ENCODE results near the gene EIF5A. TPM values are rescaled to one million over a fixed set of nuclear protein-coding genes. Genes with fewer than 3 reads are reported as not detected.

Gene EIF5A
- total RNA-seq, result 100 to 1,000 TPM; 179 to 206 TPM
- 100 to 1,000 TPM; 399 to 506 TPM for polyA plus RNA-seq

DNA sequence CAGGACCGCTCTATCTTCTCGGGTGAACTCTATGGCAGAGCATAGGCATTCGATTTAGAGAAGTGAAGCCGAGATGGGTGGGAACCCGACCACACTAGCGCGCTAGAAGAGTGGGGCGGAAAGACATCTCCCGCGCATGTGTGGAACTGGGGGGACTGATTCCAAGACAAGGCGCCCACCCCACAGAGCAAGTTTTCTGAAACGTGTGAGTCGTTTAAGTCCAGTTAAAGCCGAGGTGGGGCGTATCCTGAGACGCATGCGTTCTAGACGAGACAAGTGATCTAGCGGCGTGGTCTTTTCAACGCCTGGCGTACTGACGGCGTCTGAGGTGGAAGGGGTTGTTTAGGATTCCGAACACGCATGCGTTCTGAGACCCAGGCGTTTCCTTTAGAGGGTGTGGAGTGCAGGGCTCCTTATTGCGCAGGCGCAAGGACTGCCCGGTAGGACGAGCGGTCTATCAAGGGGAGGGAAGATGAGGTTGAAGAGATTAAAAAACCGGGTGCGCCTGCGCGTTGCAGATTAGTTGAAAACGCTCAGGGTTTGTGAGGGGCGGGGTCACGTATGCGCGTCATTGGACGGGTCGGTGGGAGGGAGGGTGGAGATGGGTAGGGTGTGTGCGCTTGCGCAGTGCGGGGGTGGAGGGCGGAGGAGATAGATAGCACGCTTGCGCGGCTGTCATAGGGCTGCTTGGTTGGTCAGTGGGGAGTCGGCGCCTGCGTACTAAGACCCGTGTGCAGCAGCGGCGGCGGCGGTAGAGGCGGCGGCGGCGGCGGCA lies at the start of gene EIF5A:
EIF5A (plus strand) TSS at position 718 of the 775 bp plus-strand sequence. CDS start 2,008 bp downstream, outside the sequence.
- TF ChIP-seq GABPA (IDR thresholded peaks at IDR 0.05 in 1 of 2, conservative IDR thresholded peaks at IDR 0.05 in 1 of 2), result peak in 1 of 2 donors; percentile 79
- no peak for TF ChIP-seq ATF3 (IDR thresholded peaks at IDR 0.05)
- TF ChIP-seq RXRA (IDR thresholded peaks at IDR 0.05), result peak; percentile 67 to 68
- peak; percentile 28 to 40 for TF ChIP-seq HNF4A (conservative IDR thresholded peaks at IDR 0.05)
- TF ChIP-seq HNF4G (IDR thresholded peaks at IDR 0.05), result no peak
- peak; percentile 75 for TF ChIP-seq SP1 (IDR thresholded peaks at IDR 0.05)
- peak in 1 of 2 donors; percentile 61 for TF ChIP-seq JUND (IDR thresholded peaks at IDR 0.05)
- peak; percentile 98 to 100 for TF ChIP-seq EGR1 (IDR thresholded peaks at IDR 0.05; ENCODE audit: low read depth in 2 of 2)
- no peak for TF ChIP-seq FOXA1 (IDR thresholded peaks at IDR 0.05)
- peak; percentile 97 for TF ChIP-seq YY1 (IDR thresholded peaks at IDR 0.05)
- peak; percentile 5 to 20 for TF ChIP-seq RAD21 (IDR thresholded peaks at IDR 0.05)
- TF ChIP-seq ZBTB33 (IDR thresholded peaks at IDR 0.05), result peak; percentile 83
- no peak for TF ChIP-seq FOXA2 (IDR thresholded peaks at IDR 0.05)
- TF ChIP-seq, protein P1, sequence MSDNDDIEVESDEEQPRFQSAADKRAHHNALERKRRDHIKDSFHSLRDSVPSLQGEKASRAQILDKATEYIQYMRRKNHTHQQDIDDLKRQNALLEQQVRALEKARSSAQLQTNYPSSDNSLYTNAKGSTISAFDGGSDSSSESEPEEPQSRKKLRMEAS (IDR thresholded peaks at IDR 0.05), result peak; percentile 93
- peak; percentile 80 for TF ChIP-seq TAF1 (conservative IDR thresholded peaks at IDR 0.05)
- no peak for TF ChIP-seq NR2F2 (IDR thresholded peaks at IDR 0.05)
- TF ChIP-seq, protein P2, sequence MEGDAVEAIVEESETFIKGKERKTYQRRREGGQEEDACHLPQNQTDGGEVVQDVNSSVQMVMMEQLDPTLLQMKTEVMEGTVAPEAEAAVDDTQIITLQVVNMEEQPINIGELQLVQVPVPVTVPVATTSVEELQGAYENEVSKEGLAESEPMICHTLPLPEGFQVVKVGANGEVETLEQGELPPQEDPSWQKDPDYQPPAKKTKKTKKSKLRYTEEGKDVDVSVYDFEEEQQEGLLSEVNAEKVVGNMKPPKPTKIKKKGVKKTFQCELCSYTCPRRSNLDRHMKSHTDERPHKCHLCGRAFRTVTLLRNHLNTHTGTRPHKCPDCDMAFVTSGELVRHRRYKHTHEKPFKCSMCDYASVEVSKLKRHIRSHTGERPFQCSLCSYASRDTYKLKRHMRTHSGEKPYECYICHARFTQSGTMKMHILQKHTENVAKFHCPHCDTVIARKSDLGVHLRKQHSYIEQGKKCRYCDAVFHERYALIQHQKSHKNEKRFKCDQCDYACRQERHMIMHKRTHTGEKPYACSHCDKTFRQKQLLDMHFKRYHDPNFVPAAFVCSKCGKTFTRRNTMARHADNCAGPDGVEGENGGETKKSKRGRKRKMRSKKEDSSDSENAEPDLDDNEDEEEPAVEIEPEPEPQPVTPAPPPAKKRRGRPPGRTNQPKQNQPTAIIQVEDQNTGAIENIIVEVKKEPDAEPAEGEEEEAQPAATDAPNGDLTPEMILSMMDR (IDR thresholded peaks at IDR 0.05; ENCODE audit: low read depth, low read length, missing input control), result no peak
- TF ChIP-seq, protein P3, sequence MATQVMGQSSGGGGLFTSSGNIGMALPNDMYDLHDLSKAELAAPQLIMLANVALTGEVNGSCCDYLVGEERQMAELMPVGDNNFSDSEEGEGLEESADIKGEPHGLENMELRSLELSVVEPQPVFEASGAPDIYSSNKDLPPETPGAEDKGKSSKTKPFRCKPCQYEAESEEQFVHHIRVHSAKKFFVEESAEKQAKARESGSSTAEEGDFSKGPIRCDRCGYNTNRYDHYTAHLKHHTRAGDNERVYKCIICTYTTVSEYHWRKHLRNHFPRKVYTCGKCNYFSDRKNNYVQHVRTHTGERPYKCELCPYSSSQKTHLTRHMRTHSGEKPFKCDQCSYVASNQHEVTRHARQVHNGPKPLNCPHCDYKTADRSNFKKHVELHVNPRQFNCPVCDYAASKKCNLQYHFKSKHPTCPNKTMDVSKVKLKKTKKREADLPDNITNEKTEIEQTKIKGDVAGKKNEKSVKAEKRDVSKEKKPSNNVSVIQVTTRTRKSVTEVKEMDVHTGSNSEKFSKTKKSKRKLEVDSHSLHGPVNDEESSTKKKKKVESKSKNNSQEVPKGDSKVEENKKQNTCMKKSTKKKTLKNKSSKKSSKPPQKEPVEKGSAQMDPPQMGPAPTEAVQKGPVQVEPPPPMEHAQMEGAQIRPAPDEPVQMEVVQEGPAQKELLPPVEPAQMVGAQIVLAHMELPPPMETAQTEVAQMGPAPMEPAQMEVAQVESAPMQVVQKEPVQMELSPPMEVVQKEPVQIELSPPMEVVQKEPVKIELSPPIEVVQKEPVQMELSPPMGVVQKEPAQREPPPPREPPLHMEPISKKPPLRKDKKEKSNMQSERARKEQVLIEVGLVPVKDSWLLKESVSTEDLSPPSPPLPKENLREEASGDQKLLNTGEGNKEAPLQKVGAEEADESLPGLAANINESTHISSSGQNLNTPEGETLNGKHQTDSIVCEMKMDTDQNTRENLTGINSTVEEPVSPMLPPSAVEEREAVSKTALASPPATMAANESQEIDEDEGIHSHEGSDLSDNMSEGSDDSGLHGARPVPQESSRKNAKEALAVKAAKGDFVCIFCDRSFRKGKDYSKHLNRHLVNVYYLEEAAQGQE (IDR thresholded peaks at IDR 0.05), result peak; percentile 92
- under 1% methylated on average over 64 of the region's 64 CpGs for WGBS
- no peaks in the 10 kb centered on the region for H3K9me3 ChIP-seq (ENCODE audit: control insufficient read depth in 4 of 4, low read length in 3 of 4)
- H3K27ac ChIP-seq (ENCODE audit: low read depth in 1 of 2, low read length in 2 of 2), result peak within 1 kb of the TSS; percentile 96 to 99
- H3K4me1 ChIP-seq (ENCODE audit: control insufficient read depth in 4 of 4, insufficient read depth in 4 of 4, low read length in 3 of 4), result peaks cover 7 to 28% (median 19%) of the 10 kb centered on the region in 4 donors
- no peaks in the 10 kb centered on the region for H3K27me3 ChIP-seq (ENCODE audit: control insufficient read depth in 4 of 4, insufficient read depth in 4 of 4, low read length in 3 of 4)
- peak within 1 kb of the TSS; percentile 92 to 95 (median 93) for H3K4me3 ChIP-seq (ENCODE audit: low read depth in 1 of 3, low read length in 3 of 3)
- H3K36me3 ChIP-seq (ENCODE audit: control insufficient read depth in 4 of 4, insufficient read depth in 3 of 4, low read depth in 1 of 4, low read length in 3 of 4), result peaks cover 12 to 24% (median 23%) of the 10 kb centered on the region in 4 donors
- peak within 1 kb of the TSS; percentile 85 to 96 for H3K9ac ChIP-seq (ENCODE audit: low read depth in 1 of 2, low read length in 2 of 2)
- peak; percentile 100 for DNase-seq (ENCODE audit: low spot score)
